NT2/D1 (cell line): ENCODE results near the gene MAGI2.

Experiments used
- DNase-seq: peaks from one replicate; pipeline ENCODE4 v3.0.0-alpha.2; 2011; ENCODE audit warnings: low read depth, low spot score
- H3K27me3 ChIP-seq: 2 replicates; pipeline ENCODE4 v1.6.0; 2011; ENCODE audit warnings: mild to moderate bottlenecking; ENCODE audit not compliant: insufficient read length, insufficient read depth
- H3K36me3 ChIP-seq: 2 replicates; pipeline ENCODE4 v1.6.1; 2011; ENCODE audit warnings: mild to moderate bottlenecking, low read length, mixed read lengths; ENCODE audit not compliant: insufficient read depth, insufficient read length
- H3K4me1 ChIP-seq: 2 replicates; pipeline ENCODE4 v1.5.1; 2011; ENCODE audit not compliant: insufficient read depth, insufficient read length
- H3K4me3 ChIP-seq: 2 replicates; pipeline ENCODE4 v1.5.1; 2011; ENCODE audit warnings: low read depth; ENCODE audit not compliant: insufficient read length
- H3K9ac ChIP-seq: 2 replicates; pipeline ENCODE4 v1.6.0; 2011; ENCODE audit warnings: low read depth; ENCODE audit not compliant: insufficient read length
- H3K9me3 ChIP-seq: 2 replicates; pipeline ENCODE4 v1.5.1; 2011; ENCODE audit warnings: mild to moderate bottlenecking, low read length; ENCODE audit not compliant: insufficient read depth
- SUZ12 ChIP-seq: IDR thresholded peaks from 2 replicates; pipeline ENCODE4 v1.6.1; 2011; ENCODE audit not compliant: insufficient read length, insufficient read depth; ENCODE audit errors: extremely low read depth
- YY1 ChIP-seq: IDR thresholded peaks from 2 replicates; pipeline ENCODE4 v1.6.1; 2011; ENCODE audit not compliant: insufficient read length, insufficient read depth
- ZNF274 ChIP-seq: IDR thresholded peaks from 2 replicates; pipeline ENCODE4 v1.6.1; 2011; ENCODE audit warnings: mild to moderate bottlenecking, low read depth, low read length

The MAGI2 gene

DNA sequence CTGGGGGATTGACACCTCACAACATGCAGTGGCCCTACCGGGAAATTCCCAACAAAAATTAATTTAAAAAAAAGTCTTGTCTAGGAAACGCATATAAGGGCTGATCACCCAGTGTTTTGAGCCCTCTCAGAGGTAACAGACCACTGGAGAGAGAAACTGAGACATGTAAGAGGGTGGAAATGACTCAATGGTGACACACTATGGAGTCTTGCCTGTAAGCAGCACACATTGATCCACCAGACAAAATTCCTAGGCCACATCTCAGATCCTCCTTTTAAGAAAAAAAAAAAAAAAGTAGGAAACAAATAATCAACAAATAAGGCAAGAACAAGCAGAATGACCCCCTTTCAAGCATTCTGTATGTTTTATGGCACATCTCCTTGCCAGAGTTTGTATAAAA lies 296.2 kb downstream of the MAGI2 start:
- no peak overlapping the region for H3K4me3 ChIP-seq
- peaks cover 30% of the 10 kb centered on the region for H3K9me3 ChIP-seq
- H3K36me3 ChIP-seq, result no peaks in the 10 kb centered on the region
- no peak for TF ChIP-seq SUZ12
- no peak for DNase-seq
- no peaks in the 10 kb centered on the region for H3K4me1 ChIP-seq
- no peaks in the 10 kb centered on the region for H3K27me3 ChIP-seq
- H3K9ac ChIP-seq, result no peak overlapping the region

DNA sequence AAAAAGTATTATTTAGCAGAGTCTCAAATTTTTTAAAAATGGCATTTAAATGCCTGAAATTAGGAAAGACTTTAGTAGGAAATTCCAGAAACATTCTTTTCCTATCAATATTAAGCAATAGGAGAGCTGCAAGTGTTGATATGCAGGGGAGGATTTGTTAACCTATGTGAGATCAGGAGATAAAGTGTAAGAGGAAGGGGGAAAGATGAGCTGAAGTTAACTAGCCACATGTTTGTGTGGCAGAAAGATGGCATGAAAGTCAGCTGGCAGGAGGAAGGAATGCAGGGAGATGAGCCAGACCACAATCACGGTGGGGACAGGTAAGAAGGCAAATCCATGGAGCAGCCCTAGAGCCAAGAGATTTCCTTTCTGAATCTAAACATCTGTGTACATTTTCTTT lies 303.6 kb downstream of the MAGI2 start:
- DNase-seq, result no peak
- no peaks in the 10 kb centered on the region for H3K36me3 ChIP-seq
- H3K9me3 ChIP-seq, result no peaks in the 10 kb centered on the region
- no peaks in the 10 kb centered on the region for H3K27me3 ChIP-seq
- TF ChIP-seq ZNF274 (no peak), SUZ12 (no peak), YY1 (no peak)
- no peak overlapping the region for H3K9ac ChIP-seq
- no peaks in the 10 kb centered on the region for H3K4me1 ChIP-seq
- no peak overlapping the region for H3K4me3 ChIP-seq

DNA sequence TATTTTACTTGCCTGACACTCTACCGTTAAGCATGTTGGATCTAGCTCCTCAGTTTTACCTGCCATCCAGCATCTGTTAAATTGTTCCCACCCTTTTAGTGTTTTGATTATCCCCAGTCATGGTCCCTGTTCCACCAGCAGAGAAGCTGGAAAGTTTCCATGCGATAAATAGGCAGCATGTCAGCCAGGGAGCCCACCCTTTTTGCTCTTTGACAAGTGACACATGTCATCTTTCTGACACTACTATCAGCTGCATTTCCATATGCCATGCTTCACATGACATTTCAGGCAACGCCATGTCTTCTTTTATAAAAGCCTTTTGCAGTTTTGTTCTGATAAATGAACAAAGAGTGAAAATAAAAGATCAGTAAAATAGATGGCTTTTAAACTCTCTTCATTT lies 310.8 kb downstream of the MAGI2 start:
- H3K9ac ChIP-seq, result no peak overlapping the region
- DNase-seq, result no peak
- H3K27me3 ChIP-seq, result no peaks in the 10 kb centered on the region
- no peaks in the 10 kb centered on the region for H3K36me3 ChIP-seq
- no peaks in the 10 kb centered on the region for H3K9me3 ChIP-seq
- no peaks in the 10 kb centered on the region for H3K4me1 ChIP-seq
- H3K4me3 ChIP-seq, result no peak overlapping the region
- TF ChIP-seq SUZ12, result no peak
- TF ChIP-seq YY1, result no peak
- no peak for TF ChIP-seq ZNF274

DNA sequence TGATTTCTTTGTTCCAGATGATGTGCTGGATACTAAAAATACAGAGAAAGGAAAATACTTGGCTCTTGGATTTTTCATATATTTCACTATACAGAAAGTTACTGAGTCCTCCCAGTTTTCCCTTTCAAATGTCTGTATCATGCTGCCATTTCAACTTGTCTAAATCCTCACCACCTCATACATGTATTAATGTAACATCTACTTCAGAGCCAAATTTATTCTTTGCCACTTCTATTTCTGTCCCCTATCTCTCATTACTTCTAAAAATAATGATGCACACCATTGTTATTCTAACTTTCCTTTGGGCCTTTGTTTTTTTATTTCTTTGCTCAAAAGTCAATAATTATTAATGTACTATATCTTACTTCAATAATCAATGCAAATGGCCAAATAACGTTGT lies 312.2 kb downstream of the MAGI2 start:
- Histone ChIP-seq H3K27me3 (no peaks in the 10 kb centered on the region), H3K9me3 (no peaks in the 10 kb centered on the region), H3K4me3 (no peak overlapping the region), H3K36me3 (no peaks in the 10 kb centered on the region), H3K9ac (no peak overlapping the region), H3K4me1 (no peaks in the 10 kb centered on the region)
- TF ChIP-seq YY1 (no peak), SUZ12 (no peak), ZNF274 (no peak)
- DNase-seq, result no peak

DNA sequence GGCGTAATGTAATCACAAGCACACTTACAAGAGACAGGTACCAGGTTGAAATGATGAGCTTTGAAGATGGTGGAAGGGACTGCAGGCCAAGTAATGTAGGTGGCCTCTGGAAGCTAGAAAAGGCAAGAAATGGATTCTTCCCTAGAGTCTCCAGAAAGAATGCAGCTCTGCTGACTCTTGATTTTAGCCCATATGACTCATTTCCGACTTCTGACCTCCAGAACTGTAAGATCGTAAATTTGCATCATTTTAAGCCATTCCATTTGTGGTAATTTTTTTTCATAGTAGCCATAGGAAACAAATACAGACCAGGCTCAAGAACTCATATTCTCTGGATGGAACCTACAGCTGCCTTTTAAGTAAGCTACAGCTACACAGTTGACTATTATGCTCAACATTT lies 315.5 kb downstream of the MAGI2 start:
- H3K36me3 ChIP-seq, result no peaks in the 10 kb centered on the region
- no peak overlapping the region for H3K9ac ChIP-seq
- no peaks in the 10 kb centered on the region for H3K27me3 ChIP-seq
- no peak for TF ChIP-seq YY1
- no peak for DNase-seq
- no peaks in the 10 kb centered on the region for H3K9me3 ChIP-seq
- no peaks in the 10 kb centered on the region for H3K4me1 ChIP-seq
- no peak overlapping the region for H3K4me3 ChIP-seq

DNA sequence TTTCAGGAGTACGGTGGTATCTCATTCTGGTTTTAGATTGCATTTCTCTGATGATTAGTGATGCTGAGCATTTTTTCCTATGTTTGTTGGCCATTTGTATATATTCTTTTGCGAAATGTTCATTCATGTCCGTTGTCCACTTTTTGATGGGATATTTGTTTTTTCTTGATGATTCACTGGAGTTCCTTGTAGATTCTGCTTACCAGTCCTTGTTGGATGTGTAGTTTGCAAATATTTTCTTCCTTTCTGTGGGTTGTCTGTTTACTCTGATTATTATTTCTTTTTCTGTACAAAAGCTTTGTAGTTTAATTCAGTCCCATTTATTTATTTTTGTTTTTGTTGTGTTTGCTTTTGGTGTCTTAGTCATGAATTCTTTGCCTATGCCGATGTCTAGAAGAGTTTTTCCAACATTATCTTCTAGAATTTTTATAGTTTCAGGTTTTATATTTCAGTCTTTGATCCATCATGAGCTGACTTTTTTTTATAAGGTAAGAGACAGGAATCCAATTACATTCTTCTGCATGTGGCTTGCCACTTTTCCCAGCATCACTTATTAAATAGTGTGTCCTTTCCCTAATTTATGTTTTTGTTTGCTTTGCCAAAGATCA lies 320.5 kb downstream of the MAGI2 start:
- Histone ChIP-seq H3K27me3 (no peaks in the 10 kb centered on the region), H3K4me3 (no peak overlapping the region), H3K9me3 (no peaks in the 10 kb centered on the region), H3K4me1 (no peaks in the 10 kb centered on the region), H3K9ac (no peak overlapping the region), H3K36me3 (no peaks in the 10 kb centered on the region)
- TF ChIP-seq ZNF274 (no peak), SUZ12 (no peak), YY1 (no peak)
- DNase-seq, result no peak

DNA sequence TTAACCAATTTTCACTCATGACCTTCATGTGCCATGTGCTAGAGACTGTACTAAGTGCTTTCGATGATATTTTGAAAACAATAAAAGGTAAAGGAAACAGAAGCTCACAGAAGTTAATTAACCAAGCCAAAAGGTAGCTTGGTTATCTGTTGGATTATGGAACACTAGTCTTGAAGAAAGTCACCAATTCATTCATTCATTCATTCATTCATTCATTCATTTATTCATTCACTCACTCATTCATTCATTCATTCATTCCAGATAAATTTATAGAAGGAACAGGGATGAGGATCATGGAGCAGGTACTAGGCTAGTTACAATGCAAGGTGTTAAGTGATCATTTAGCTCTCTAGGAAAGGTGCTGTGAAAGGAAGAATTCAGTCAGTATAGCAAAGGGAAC lies 322.8 kb downstream of the MAGI2 start:
- no peak overlapping the region for H3K9ac ChIP-seq
- no peaks in the 10 kb centered on the region for H3K4me1 ChIP-seq
- no peaks in the 10 kb centered on the region for H3K36me3 ChIP-seq
- H3K27me3 ChIP-seq, result no peaks in the 10 kb centered on the region
- H3K9me3 ChIP-seq, result no peaks in the 10 kb centered on the region
- DNase-seq, result no peak
- TF ChIP-seq ZNF274, result no peak
- TF ChIP-seq YY1, result no peak
- no peak for TF ChIP-seq SUZ12
- H3K4me3 ChIP-seq, result no peak overlapping the region

DNA sequence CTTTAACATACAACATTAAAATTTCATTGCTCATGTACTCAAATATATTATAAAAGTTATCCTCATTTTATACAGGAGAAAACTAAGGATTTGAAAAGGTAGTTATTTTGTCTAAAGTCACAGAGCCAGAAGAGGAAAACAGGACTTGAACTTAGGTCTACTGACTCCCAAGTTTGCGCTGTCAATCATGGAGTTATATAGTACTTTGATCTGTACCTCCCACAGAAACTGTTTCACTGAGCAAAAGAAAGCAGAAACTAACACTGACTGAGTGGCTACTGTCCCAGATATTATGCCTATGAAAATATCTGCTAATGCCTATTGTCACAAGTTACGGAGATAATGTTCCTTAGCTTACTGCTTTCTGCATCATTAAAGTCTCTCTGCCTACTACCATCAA lies 329.1 kb downstream of the MAGI2 start:
- TF ChIP-seq SUZ12, result no peak
- TF ChIP-seq YY1, result no peak
- TF ChIP-seq ZNF274, result no peak
- no peaks in the 10 kb centered on the region for H3K27me3 ChIP-seq
- no peak overlapping the region for H3K4me3 ChIP-seq
- no peaks in the 10 kb centered on the region for H3K4me1 ChIP-seq
- no peaks in the 10 kb centered on the region for H3K36me3 ChIP-seq
- H3K9me3 ChIP-seq, result no peaks in the 10 kb centered on the region
- DNase-seq, result no peak
- no peak overlapping the region for H3K9ac ChIP-seq
